Right lobe of liver (tissue), 4 donors: Measurements from ENCODE around the gene PGBD2.
"Not testable (repeated sequence)": the region's sequence is repeated elsewhere in the genome, so short reads cannot be mapped to it uniquely, and the experiment has no call there.

Experiments
- POLR2A ChIP-seq: fragments of 450-650 bp; IDR thresholded peaks from one replicate; pipeline ENCODE4 v1.6.1; 2017; ENCODE audit warnings: antibody characterized with exemption, mild to moderate bottlenecking
- TF ChIP-seq, protein P1 (sequence below), 4 donors: fragments of 200-600 bp in 3 of 4; fragments of 450-650 bp in 1 of 4; IDR thresholded peaks; one replicate each; pipeline versions ENCODE4 v1.5.1 to v1.8.0; 2016 to 2022; ENCODE audit warnings: antibody characterized with exemption in 4 of 4, mild to moderate bottlenecking in 2 of 4
- donor health status: DM: no; HTN: no; CAD: no.
- donor health status: DM: no; HTN: no; CAD: no.
- donor health status: DM: no; HTN: yes; CAD: no.

DNA sequence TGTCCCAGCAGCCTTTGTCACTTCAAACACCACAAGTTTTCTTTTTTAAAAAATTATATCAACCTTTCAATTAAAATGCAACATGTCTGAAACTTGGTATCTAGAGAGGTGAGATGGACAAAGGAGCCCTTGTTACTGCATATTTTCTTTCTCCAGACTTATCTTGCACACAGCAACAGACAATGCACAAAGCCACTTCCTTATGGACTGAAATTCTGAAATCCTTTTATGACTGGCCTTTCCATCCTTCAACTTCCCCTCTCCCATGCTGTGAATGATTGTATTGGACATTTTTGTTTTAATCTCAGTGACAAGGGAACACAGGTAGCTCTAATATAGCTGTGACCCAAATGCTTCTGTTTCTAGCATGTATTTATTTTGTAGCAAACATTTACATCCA lies 22.1 kb downstream of the PGBD2 start:
- TF ChIP-seq, protein P1, sequence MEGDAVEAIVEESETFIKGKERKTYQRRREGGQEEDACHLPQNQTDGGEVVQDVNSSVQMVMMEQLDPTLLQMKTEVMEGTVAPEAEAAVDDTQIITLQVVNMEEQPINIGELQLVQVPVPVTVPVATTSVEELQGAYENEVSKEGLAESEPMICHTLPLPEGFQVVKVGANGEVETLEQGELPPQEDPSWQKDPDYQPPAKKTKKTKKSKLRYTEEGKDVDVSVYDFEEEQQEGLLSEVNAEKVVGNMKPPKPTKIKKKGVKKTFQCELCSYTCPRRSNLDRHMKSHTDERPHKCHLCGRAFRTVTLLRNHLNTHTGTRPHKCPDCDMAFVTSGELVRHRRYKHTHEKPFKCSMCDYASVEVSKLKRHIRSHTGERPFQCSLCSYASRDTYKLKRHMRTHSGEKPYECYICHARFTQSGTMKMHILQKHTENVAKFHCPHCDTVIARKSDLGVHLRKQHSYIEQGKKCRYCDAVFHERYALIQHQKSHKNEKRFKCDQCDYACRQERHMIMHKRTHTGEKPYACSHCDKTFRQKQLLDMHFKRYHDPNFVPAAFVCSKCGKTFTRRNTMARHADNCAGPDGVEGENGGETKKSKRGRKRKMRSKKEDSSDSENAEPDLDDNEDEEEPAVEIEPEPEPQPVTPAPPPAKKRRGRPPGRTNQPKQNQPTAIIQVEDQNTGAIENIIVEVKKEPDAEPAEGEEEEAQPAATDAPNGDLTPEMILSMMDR (IDR thresholded peaks at IDR 0.05), result not testable (repeated sequence)
- TF ChIP-seq POLR2A, result not testable (repeated sequence)
